Skeletal muscle tissue (tissue), 4 donors: ENCODE results near the gene ABHD18. TPM values are rescaled to one million over a fixed set of nuclear protein-coding genes. Genes with fewer than 3 reads are reported as not detected.
A peak's percentile ranks its signal among the peaks of the same experiment; 100 is the strongest.
"Not testable (repeated sequence)": the region's sequence is repeated elsewhere in the genome, so short reads cannot be mapped to it uniquely, and the experiment has no call there.

Experiments
- H3K27ac ChIP-seq: one replicate; pipeline ENCODE4 v1.7.0; 2013; ENCODE audit warnings: mild to moderate bottlenecking, low read depth, low read length, inconsistent platforms
- H3K27me3 ChIP-seq, 3 donors: one replicate each; pipeline ENCODE4 v1.7.0; 2013; ENCODE audit warnings: low read length in 3 of 3; ENCODE audit not compliant: control insufficient read depth in 3 of 3, insufficient read depth in 3 of 3
- H3K36me3 ChIP-seq, 3 donors: one replicate each; pipeline ENCODE4 v1.7.0; 2013; ENCODE audit warnings: low read length in 3 of 3; ENCODE audit not compliant: control insufficient read depth in 3 of 3, insufficient read depth in 3 of 3
- H3K4me1 ChIP-seq, 3 donors: one replicate each; pipeline ENCODE4 v1.7.0; 2013; ENCODE audit warnings: low read length in 3 of 3, mild to moderate bottlenecking in 3 of 3; ENCODE audit not compliant: control insufficient read depth in 3 of 3, insufficient read depth in 3 of 3
- H3K4me3 ChIP-seq, 3 donors: one replicate each; pipeline ENCODE4 v1.7.0; 2013; ENCODE audit warnings: low read length in 3 of 3
- H3K9ac ChIP-seq, 3 donors: one replicate each; pipeline ENCODE4 v1.7.0; 2013; ENCODE audit warnings: low read length in 3 of 3, mild to moderate bottlenecking in 3 of 3, moderate library complexity in 2 of 3, low read depth in 1 of 3
- H3K9me3 ChIP-seq, 3 donors: one replicate each; pipeline ENCODE4 v1.7.0; 2013; ENCODE audit warnings: low read length in 3 of 3; ENCODE audit not compliant: control insufficient read depth in 3 of 3
- total RNA-seq: library from RNA; depleted of rRNA; stranded (reverse); fragments of >200 nt; gene quantifications from one replicate; pipeline ENCODE4 v1.2.3, GENCODE V29; 2014
- donor health status: Osteomylitis.

ABHD18 gene
- total RNA-seq, 1 donor from 2014 or later, result 13.6 TPM

DNA sequence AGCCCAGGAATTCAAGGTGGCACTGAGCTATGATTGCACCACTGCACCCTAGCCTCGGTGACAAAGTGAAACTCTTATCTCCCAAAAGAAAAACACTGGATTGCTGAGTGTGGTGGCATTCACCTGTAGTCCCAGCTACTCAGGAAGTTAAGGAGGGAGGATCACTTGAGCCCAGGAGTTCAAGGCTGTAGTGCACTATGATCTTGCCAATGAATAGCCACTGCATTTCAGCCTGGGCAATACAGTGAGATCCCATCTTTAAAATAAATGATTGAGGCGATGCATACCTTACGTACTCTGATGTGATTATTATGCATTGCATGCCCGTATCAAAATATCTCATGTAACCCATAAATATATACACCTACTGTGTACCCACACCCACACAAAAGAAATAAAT, 64.7 kb downstream of the ABHD18 start:
- Histone ChIP-seq H3K27me3 (no peaks in the 10 kb centered on the region), H3K4me3 (no peak overlapping the region), H3K4me1 (no peaks in the 10 kb centered on the region), H3K9ac (no peak overlapping the region), H3K27ac (no peak overlapping the region), H3K36me3 (peaks cover 12 to 23% (median 13%) of the 10 kb centered on the region in 3 donors), H3K9me3 (no peaks in the 10 kb centered on the region)

- Histone ChIP-seq H3K27ac (no peak overlapping the region), H3K9ac (no peak overlapping the region), H3K9me3 (no peaks in the 10 kb centered on the region), H3K36me3 (peaks cover 6 to 22% (median 13%) of the 10 kb centered on the region in 3 donors), H3K27me3 (no peaks in the 10 kb centered on the region), H3K4me3 (no peak overlapping the region), H3K4me1 (no peaks in the 10 kb centered on the region)
Measured at GRCh38 chr4:128031756-128032384, 66.7 kb downstream of the ABHD18 start.

- H3K9me3 ChIP-seq, result no peaks in the 10 kb centered on the region
- no peak overlapping the region for H3K4me3 ChIP-seq
- H3K9ac ChIP-seq, result no peak overlapping the region
- no peaks in the 10 kb centered on the region for H3K4me1 ChIP-seq
- no peaks in the 10 kb centered on the region for H3K27me3 ChIP-seq
- H3K27ac ChIP-seq, result no peak overlapping the region
- H3K36me3 ChIP-seq, result no peaks in the 10 kb centered on the region
Measured at GRCh38 chr4:128039568-128039967, 74.4 kb downstream of the ABHD18 start.

- not testable (repeated sequence) for H3K27me3 ChIP-seq, H3K36me3 ChIP-seq, H3K9me3 ChIP-seq, H3K4me3 ChIP-seq, H3K4me1 ChIP-seq, H3K9ac ChIP-seq, H3K27ac ChIP-seq
Measured at GRCh38 chr4:128047019-128047418, 81.8 kb downstream of the ABHD18 start.

- not testable (repeated sequence) for H3K4me1 ChIP-seq, H3K36me3 ChIP-seq, H3K9ac ChIP-seq, H3K9me3 ChIP-seq, H3K27ac ChIP-seq, H3K4me3 ChIP-seq, H3K27me3 ChIP-seq
Measured at GRCh38 chr4:128047514-128047913, 82.3 kb downstream of the ABHD18 start.

GRCh38 chr4:128051229-128051628, 86.0 kb downstream of the ABHD18 start:
- not testable (repeated sequence) for H3K36me3 ChIP-seq

DNA sequence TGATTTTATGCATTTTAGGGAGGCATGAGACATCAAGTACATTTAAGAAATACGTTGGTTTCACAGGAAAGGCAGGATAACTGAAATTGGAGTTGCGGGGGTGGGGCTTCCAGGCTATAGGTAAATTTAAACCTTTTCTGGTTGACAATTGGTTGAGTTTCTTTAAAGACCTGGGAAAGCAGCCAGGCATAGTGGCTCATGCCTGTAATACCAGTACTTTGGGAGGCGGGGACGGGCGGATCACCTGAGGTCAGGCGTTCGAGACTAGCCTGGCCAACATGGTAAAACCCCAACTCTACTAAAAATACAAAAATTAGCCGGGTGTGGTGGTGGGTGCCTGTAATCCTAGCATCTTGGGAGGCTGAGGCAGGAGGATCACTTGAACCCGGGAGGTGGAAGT, 89.7 kb downstream of the ABHD18 start:
- H3K4me1 ChIP-seq, H3K36me3 ChIP-seq, H3K27ac ChIP-seq, H3K27me3 ChIP-seq, H3K9ac ChIP-seq, H3K9me3 ChIP-seq, H3K4me3 ChIP-seq: not testable (repeated sequence)

More at GRCh38 chr4:128051229-128051628, 86.0 kb downstream of the ABHD18 start:
- not testable (repeated sequence) for H3K27ac ChIP-seq, H3K9me3 ChIP-seq, H3K4me1 ChIP-seq, H3K4me3 ChIP-seq, H3K27me3 ChIP-seq, H3K9ac ChIP-seq

- not testable (repeated sequence) for H3K27me3 ChIP-seq, H3K9ac ChIP-seq, H3K4me3 ChIP-seq, H3K36me3 ChIP-seq, H3K27ac ChIP-seq, H3K9me3 ChIP-seq, H3K4me1 ChIP-seq
Measured at GRCh38 chr4:128055441-128056206, 90.4 kb downstream of the ABHD18 start.

DNA sequence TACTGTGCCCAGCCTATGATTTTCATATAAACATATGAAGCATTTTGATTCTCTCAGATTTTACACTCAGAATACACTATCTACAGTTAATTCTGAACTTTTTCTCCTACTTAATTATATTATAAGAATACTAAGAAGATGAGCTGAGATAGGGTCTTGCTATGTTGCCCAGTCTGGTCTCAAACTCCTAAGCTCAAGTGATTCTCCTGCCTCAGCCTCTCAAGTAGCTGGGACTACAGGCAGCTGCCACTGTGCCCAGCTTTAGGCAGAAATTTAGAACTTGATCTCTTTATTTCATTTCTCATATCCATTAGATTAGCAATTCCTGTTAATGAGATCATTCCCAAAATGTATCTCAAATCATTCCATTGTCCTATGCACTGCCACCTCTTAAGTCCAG, 91.2 kb downstream of the ABHD18 start:
- H3K27me3 ChIP-seq, result no peaks in the 10 kb centered on the region
- no peaks in the 10 kb centered on the region for H3K36me3 ChIP-seq
- H3K27ac ChIP-seq, result no peak overlapping the region

DNA sequence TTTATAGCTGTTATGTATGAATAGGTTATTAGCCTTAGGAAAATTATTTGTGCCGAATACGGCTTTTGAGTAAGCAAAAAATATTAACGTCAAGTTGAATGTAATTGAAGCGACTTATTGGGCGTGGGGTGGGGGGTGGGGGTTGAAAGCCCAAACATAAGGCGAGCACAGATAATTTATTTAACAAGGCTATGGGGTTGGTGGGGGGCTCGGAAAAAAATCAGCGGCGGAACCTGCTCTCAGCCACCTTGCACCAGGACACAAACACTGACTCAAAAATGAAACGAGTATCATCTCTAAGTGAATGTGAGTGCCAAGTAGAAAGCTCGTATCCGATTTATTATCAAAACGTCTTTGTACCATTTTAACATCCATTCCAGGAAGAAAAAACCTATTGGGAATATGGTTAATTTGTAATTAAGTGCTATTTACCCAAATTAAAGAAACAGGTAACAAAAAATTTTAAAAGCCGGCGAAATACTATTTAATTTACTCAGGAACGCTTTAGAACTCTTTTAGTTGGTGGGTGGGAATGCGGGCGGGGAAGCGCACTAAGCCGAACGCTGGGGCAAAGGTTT, 95.0 kb downstream of the ABHD18 start:
- H3K36me3 ChIP-seq, result no peaks in the 10 kb centered on the region

More for the DNA sequence above, 91.2 kb downstream of the ABHD18 start:
- no peaks in the 10 kb centered on the region for H3K4me1 ChIP-seq
- no peaks in the 10 kb centered on the region for H3K9me3 ChIP-seq
- no peak overlapping the region for H3K9ac ChIP-seq
- H3K4me3 ChIP-seq, result no peak overlapping the region

More for the DNA sequence above, 95.0 kb downstream of the ABHD18 start:
- no peaks in the 10 kb centered on the region for H3K9me3 ChIP-seq
- H3K4me3 ChIP-seq, result peak overlapping the region; percentile 79 to 83 (median 82)
- peak overlapping the region; percentile 92 to 94 (median 93) for H3K9ac ChIP-seq
- H3K27me3 ChIP-seq, result no peaks in the 10 kb centered on the region
- peak overlapping the region; percentile 91 for H3K27ac ChIP-seq
- peaks cover 0 to 7% (median 7%) of the 10 kb centered on the region in 3 donors for H3K4me1 ChIP-seq
